ENCODE measurements around the gene SNRNP70.

Gene SNRNP70

DNA sequence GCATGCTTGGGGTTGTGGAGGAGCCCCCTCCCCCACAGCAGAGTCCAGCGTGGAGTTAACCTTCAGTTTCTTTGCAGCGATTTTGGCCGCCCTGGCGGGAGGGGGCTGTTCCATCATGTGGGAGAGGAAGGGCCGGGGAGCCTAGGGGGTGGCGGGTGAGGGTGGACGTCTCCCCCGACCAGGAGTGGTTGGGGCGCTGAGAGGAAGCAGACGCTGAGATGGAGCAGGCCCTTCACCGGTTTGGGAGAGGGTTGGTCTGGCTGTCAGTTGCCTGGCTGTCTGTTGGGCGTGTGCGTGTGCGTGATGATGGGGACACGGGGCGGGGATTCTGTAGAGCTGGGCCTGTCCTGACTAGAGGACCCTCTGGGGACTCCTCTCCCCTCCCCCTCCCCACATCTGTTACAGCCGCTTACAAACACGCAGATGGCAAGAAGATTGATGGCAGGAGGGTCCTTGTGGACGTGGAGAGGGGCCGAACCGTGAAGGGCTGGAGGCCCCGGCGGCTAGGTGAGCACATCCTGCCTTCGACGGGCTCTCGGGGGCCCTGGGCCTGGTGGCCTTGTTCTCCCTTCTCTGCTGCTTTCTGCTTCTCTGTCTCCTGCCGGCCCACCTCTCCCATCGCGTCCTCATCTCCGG lies 19.1 kb downstream of the SNRNP70 start:
- TF ChIP-seq, protein P1, sequence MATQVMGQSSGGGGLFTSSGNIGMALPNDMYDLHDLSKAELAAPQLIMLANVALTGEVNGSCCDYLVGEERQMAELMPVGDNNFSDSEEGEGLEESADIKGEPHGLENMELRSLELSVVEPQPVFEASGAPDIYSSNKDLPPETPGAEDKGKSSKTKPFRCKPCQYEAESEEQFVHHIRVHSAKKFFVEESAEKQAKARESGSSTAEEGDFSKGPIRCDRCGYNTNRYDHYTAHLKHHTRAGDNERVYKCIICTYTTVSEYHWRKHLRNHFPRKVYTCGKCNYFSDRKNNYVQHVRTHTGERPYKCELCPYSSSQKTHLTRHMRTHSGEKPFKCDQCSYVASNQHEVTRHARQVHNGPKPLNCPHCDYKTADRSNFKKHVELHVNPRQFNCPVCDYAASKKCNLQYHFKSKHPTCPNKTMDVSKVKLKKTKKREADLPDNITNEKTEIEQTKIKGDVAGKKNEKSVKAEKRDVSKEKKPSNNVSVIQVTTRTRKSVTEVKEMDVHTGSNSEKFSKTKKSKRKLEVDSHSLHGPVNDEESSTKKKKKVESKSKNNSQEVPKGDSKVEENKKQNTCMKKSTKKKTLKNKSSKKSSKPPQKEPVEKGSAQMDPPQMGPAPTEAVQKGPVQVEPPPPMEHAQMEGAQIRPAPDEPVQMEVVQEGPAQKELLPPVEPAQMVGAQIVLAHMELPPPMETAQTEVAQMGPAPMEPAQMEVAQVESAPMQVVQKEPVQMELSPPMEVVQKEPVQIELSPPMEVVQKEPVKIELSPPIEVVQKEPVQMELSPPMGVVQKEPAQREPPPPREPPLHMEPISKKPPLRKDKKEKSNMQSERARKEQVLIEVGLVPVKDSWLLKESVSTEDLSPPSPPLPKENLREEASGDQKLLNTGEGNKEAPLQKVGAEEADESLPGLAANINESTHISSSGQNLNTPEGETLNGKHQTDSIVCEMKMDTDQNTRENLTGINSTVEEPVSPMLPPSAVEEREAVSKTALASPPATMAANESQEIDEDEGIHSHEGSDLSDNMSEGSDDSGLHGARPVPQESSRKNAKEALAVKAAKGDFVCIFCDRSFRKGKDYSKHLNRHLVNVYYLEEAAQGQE (IDR thresholded peaks at IDR 0.05; ENCODE audit: low read depth), result no peak
- TF ChIP-seq EP300 (IDR thresholded peaks at IDR 0.05; ENCODE audit: borderline replicate concordance), result no peak

DNA sequence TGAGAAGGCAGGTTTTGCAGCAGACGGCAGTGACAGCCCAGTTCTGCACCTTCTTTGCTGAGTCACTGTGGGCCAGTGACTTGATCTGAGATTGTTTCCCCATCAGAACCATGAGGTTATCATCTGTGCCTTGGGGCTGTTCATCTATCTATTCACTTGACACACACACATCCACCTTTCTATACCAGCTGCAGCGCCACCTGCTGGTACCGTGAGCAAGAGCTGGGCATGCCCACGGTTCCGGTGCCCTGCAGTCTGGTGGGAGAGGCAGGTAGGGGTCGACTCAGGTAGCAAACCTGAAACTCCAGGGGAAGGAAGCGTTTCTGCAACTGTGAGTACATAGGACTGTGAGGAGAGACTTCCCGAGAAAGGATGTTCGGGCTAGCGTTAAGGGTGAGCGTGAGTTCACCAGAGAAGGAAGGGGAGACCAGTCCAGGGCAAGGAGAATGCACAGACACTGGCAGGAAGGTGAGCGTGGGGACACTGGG lies 21.4 kb downstream of the SNRNP70 start:
- TF ChIP-seq RAD21 (IDR thresholded peaks at IDR 0.05; ENCODE audit: low read depth), result peak; percentile 30; the same call in 1 of the 2 replicates
- TF ChIP-seq CREB1 (IDR thresholded peaks at IDR 0.05; ENCODE audit: low read depth), result no peak
- TF ChIP-seq, protein P1 (IDR thresholded peaks at IDR 0.05; ENCODE audit: low read depth), result no peak
- no peak for TF ChIP-seq EP300 (IDR thresholded peaks at IDR 0.05; ENCODE audit: borderline replicate concordance)
- TF ChIP-seq ZBTB7A (IDR thresholded peaks at IDR 0.05; ENCODE audit: low read depth), result no peak

GRCh38 chr19:49107625-49108459 lies 22.6 kb downstream of the SNRNP70 start:
- no peak for TF ChIP-seq FOXM1 (IDR thresholded peaks at IDR 0.05; ENCODE audit: borderline replicate concordance, low read depth)
- TF ChIP-seq YY1 (IDR thresholded peaks at IDR 0.05; ENCODE audit: low read depth), result no peak
- no peak for TF ChIP-seq CEBPB (IDR thresholded peaks at IDR 0.05)
- no peak for TF ChIP-seq NFIC (IDR thresholded peaks at IDR 0.05)
- no peak for TF ChIP-seq CREB1 (IDR thresholded peaks at IDR 0.05; ENCODE audit: low read depth)
- TF ChIP-seq ZBTB7A (IDR thresholded peaks at IDR 0.05; ENCODE audit: low read depth), result no peak
- no peak for TF ChIP-seq TCF12 (IDR thresholded peaks at IDR 0.05; ENCODE audit: low read depth)
- no peak for TF ChIP-seq EGR1 (IDR thresholded peaks at IDR 0.05)
- no peak for TF ChIP-seq RAD21 (IDR thresholded peaks at IDR 0.05; ENCODE audit: low read depth)
- TF ChIP-seq, protein P1 (IDR thresholded peaks at IDR 0.05; ENCODE audit: low read depth), result no peak
- TF ChIP-seq TAF1 (IDR thresholded peaks at IDR 0.05; ENCODE audit: low read depth), result no peak
- TF ChIP-seq, protein P2, sequence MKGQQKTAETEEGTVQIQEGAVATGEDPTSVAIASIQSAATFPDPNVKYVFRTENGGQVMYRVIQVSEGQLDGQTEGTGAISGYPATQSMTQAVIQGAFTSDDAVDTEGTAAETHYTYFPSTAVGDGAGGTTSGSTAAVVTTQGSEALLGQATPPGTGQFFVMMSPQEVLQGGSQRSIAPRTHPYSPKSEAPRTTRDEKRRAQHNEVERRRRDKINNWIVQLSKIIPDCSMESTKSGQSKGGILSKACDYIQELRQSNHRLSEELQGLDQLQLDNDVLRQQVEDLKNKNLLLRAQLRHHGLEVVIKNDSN (IDR thresholded peaks at IDR 0.05), result no peak
- no peak for TF ChIP-seq MAX (IDR thresholded peaks at IDR 0.05)
- TF ChIP-seq TEAD4 (IDR thresholded peaks at IDR 0.05), result no peak
- TF ChIP-seq EP300 (IDR thresholded peaks at IDR 0.05; ENCODE audit: borderline replicate concordance), result no peak

DNA sequence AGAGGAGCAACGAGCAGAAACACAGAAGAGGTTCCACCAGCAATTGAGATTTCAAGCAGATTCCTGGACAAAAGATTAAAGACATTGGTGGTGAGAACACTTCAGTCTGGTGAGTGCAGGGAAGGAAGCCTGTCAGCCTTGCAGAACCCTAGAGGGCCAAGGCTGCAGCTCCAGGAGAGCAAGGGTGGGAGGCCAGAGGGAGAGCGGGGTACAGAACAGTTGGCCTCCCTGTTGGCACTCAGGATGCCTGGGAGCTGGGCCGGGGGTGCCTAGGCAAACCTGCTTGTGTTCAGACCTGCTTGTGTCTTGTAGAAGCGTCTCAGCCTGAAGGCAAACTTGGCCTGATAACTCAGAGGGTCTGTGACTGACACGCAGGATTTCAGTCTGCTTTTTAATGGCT lies 23.8 kb downstream of the SNRNP70 start:
- no peak for TF ChIP-seq EP300 (IDR thresholded peaks at IDR 0.05; ENCODE audit: borderline replicate concordance)
- TF ChIP-seq CEBPB (IDR thresholded peaks at IDR 0.05), result no peak
- no peak for TF ChIP-seq YY1 (IDR thresholded peaks at IDR 0.05; ENCODE audit: low read depth)
- TF ChIP-seq, protein P1 (IDR thresholded peaks at IDR 0.05; ENCODE audit: low read depth), result no peak
- TF ChIP-seq MAX (IDR thresholded peaks at IDR 0.05), result no peak
- no peak for TF ChIP-seq EGR1 (IDR thresholded peaks at IDR 0.05)
- TF ChIP-seq ZBTB7A (IDR thresholded peaks at IDR 0.05; ENCODE audit: low read depth), result no peak
- no peak for TF ChIP-seq NFIC (IDR thresholded peaks at IDR 0.05)
- TF ChIP-seq TCF12 (IDR thresholded peaks at IDR 0.05; ENCODE audit: low read depth), result no peak
- TF ChIP-seq CREB1 (IDR thresholded peaks at IDR 0.05; ENCODE audit: low read depth), result no peak
- TF ChIP-seq FOXM1 (IDR thresholded peaks at IDR 0.05; ENCODE audit: borderline replicate concordance, low read depth), result no peak
- no peak for TF ChIP-seq TAF1 (IDR thresholded peaks at IDR 0.05; ENCODE audit: low read depth)
- TF ChIP-seq TEAD4 (IDR thresholded peaks at IDR 0.05), result no peak
- TF ChIP-seq, protein P2 (IDR thresholded peaks at IDR 0.05), result no peak
- no peak for TF ChIP-seq RAD21 (IDR thresholded peaks at IDR 0.05; ENCODE audit: low read depth)

Measured in Ishikawa (cell line).